Spleen (tissue), 11 donors: ENCODE results near the gene TMEM38A. TPM values are rescaled to one million over a fixed set of nuclear protein-coding genes. Genes with fewer than 3 reads are reported as not detected.
"Not testable (repeated sequence)": the region's sequence is repeated elsewhere in the genome, so short reads cannot be mapped to it uniquely, and the experiment has no call there.

ENCODE experiments used
- DNase-seq: peaks from one replicate; pipeline ENCODE4 v3.0.0-alpha.2; 2020
- H3K27ac ChIP-seq, 8 donors: fragments of 200-600 bp; sonication (generic) in 7 of 8; 1 replicate in 4 of 8; 2 replicates in 4 of 8; pipeline versions ENCODE4 v1.5.0 to v1.8.0; 2016 to 2021; ENCODE audit warnings: inconsistent platforms in 4 of 8, mild to moderate bottlenecking in 4 of 8, moderate library complexity in 1 of 8
- H3K27me3 ChIP-seq, 7 donors: fragments of 200-600 bp; sonication (generic) in 6 of 7; replicated peaks in 1 of 7; 1 replicate in 4 of 7; 2 replicates in 3 of 7; pipeline versions ENCODE4 v1.5.0 to v1.8.0; 2016 to 2021; ENCODE audit warnings: inconsistent platforms in 3 of 7, mild to moderate bottlenecking in 1 of 7
- H3K36me3 ChIP-seq, 6 donors: fragments of 200-600 bp; sonication (generic) in 5 of 6; 1 replicate in 4 of 6; 2 replicates in 2 of 6; pipeline versions ENCODE4 v1.5.0 to v1.8.0; 2016 to 2021; ENCODE audit warnings: inconsistent platforms in 2 of 6
- H3K4me1 ChIP-seq, 6 donors: fragments of 200-600 bp; sonication (generic) in 5 of 6; 1 replicate in 3 of 6; 2 replicates in 3 of 6; pipeline versions ENCODE4 v1.5.0 to v1.8.0; 2016 to 2021; ENCODE audit warnings: inconsistent platforms in 3 of 6
- H3K4me3 ChIP-seq, 8 donors: fragments of 200-600 bp; sonication (generic) in 7 of 8; 1 replicate in 4 of 8; 2 replicates in 4 of 8; pipeline versions ENCODE4 v1.5.0 to v1.8.0; 2016 to 2021; ENCODE audit warnings: inconsistent platforms in 4 of 8, mild to moderate bottlenecking in 4 of 8, moderate library complexity in 2 of 8
- H3K9me3 ChIP-seq, 8 donors: fragments of 200-600 bp; sonication (generic) in 7 of 8; 1 replicate in 4 of 8; 2 replicates in 4 of 8; pipeline versions ENCODE4 v1.5.0 to v1.8.0; 2016 to 2021; ENCODE audit warnings: inconsistent platforms in 4 of 8
- CTCF ChIP-seq, 11 experiments: fragments of 200-600 bp in 7 of 11; fragments of 450-650 bp in 4 of 11; sonication (generic) in 4 of 11; IDR thresholded peaks in 8 of 11; conservative IDR thresholded peaks in 3 of 11; 1 replicate in 7 of 11; 2 replicates in 4 of 11; pipeline versions ENCODE4 v1.4.0 to v1.8.0; 2016 to 2021; ENCODE audit warnings: antibody characterized with exemption in 11 of 11, inconsistent platforms in 4 of 11, mild to moderate bottlenecking in 1 of 11
- POLR2A ChIP-seq, 3 donors: fragments of 450-650 bp; IDR thresholded peaks; one replicate each; pipeline ENCODE4 v1.5.1; 2017; ENCODE audit warnings: antibody characterized with exemption in 3 of 3, mild to moderate bottlenecking in 1 of 3
- POLR2AphosphoS5 ChIP-seq, 3 donors: sonication (generic); formaldehyde crosslinking; IDR thresholded peaks; one replicate each; pipeline ENCODE4 v1.5.1; 2017; ENCODE audit warnings: antibody characterized with exemption in 3 of 3
- WGBS, 5 donors: extraction: QIAGEN DNeasy Blood & Tissue Kit in 3 of 5; methylation state at CpG; one replicate each; pipeline versions ENCODE4 v1.1.5 to v1.1.7; 2013 to 2018; 5-methylcytosine and 5-hydroxymethylcytosine counted together
- intact Hi-C: fragments of 100-400 bp; cut with DNase I; formaldehyde crosslinking; loops from one replicate; pipeline ENCODE4 v1.15.0; 2023; ENCODE audit warnings: low total_unique reads
- polyA plus RNA-seq, 3 donors: library from polyadenylated mRNA; stranded (reverse); fragments of 200-250 nt; gene quantifications; one replicate each; pipeline ENCODE4 v1.2.1, GENCODE V29; 2013
- total RNA-seq, 7 donors: library from RNA; depleted of rRNA in 3 of 7; stranded (reverse); fragments of >200 nt in 3 of 7; fragmentation: NEBNext Ultra II Directional in 4 of 7; extraction: Animal tissue kit (Norgen Biotek cat#: 25700) in 4 of 7; gene quantifications; one replicate each; pipeline versions ENCODE4 v1.1.0 to v1.2.1, GENCODE V29; 2016 to 2021
- donor health status: healthy with polysubstance abuse.
- donor health status: DM: no; HTN: no; CAD: no; lungs with moderate emphysema.
- donor health status: DM: no; HTN: no; CAD: no.
- donor health status: Bipolar disorder and iron deficiency.
- donor health status: healthy.
- donor health status: DM: no; HTN: no; CAD: no.
- donor health status: DM: yes; HTN: yes; CAD: no.

Gene TMEM38A
- total and polyA plus RNA-seq, 10 donors: 1.5 to 5.4 (median 2.8) TPM

- TF ChIP-seq POLR2AphosphoS5 (IDR thresholded peaks at IDR 0.05) (no peak), CTCF (IDR thresholded peaks at IDR 0.05 in 8 of 11, conservative IDR thresholded peaks at IDR 0.05 in 3 of 11) (no peak), POLR2A (IDR thresholded peaks at IDR 0.05) (no peak)
- 93 to 98% (median 94%) methylated on average over 9 of the region's 9 CpGs for WGBS, 5 donors
- no peak for DNase-seq
- no peak overlapping the region for H3K27ac ChIP-seq
- peaks cover 0 to 20% (median 4%) of the 10 kb centered on the region in 6 donors for H3K4me1 ChIP-seq
- intact Hi-C loops: no loop called here
- no peaks in the 10 kb centered on the region for H3K27me3 ChIP-seq
- H3K4me3 ChIP-seq: no peak overlapping the region
- H3K36me3 ChIP-seq: peaks cover 0 to 100% (median 78%) of the 10 kb centered on the region in 6 donors
- no peaks in the 10 kb centered on the region for H3K9me3 ChIP-seq
These were observed 15.8 kb upstream of the TMEM38A start for GRCh38 chr19:16645140-16645539.

- 58 to 70% (median 64%) methylated on average over 9 of the region's 9 CpGs for WGBS, 5 donors
- Histone ChIP-seq H3K27ac (peak overlapping the region in 1 of 8 donors; percentile 28), H3K4me3 (no peak overlapping the region), H3K36me3 (peaks cover 2 to 100% (median 75%) of the 10 kb centered on the region in 6 donors), H3K27me3 (no peaks in the 10 kb centered on the region), H3K4me1 (peaks cover 0 to 33% (median 6%) of the 10 kb centered on the region in 6 donors), H3K9me3 (no peaks in the 10 kb centered on the region)
- intact Hi-C loops: no loop called here
- TF ChIP-seq CTCF (IDR thresholded peaks at IDR 0.05 in 8 of 11, conservative IDR thresholded peaks at IDR 0.05 in 3 of 11) (no peak), POLR2AphosphoS5 (IDR thresholded peaks at IDR 0.05) (peak in 1 of 3 donors; percentile 34)
- DNase-seq: no peak
These were observed 11.2 kb upstream of the TMEM38A start for GRCh38 chr19:16649734-16650133.

GRCh38 chr19:16650821-16651220 lies 10.1 kb upstream of the TMEM38A start:
- intact Hi-C loops: no loop called here
- 55 to 70% (median 63%) methylated on average over 2 of the region's 2 CpGs for WGBS, 5 donors
- TF ChIP-seq CTCF (IDR thresholded peaks at IDR 0.05 in 8 of 11, conservative IDR thresholded peaks at IDR 0.05 in 3 of 11): no peak
- no peak for TF ChIP-seq POLR2A (IDR thresholded peaks at IDR 0.05)
- no peak for TF ChIP-seq POLR2AphosphoS5 (IDR thresholded peaks at IDR 0.05)
- no peaks in the 10 kb centered on the region for H3K9me3 ChIP-seq
- peaks cover 0 to 40% (median 6%) of the 10 kb centered on the region in 6 donors for H3K4me1 ChIP-seq
- H3K27ac ChIP-seq: no peak overlapping the region
- H3K27me3 ChIP-seq: no peaks in the 10 kb centered on the region
- no peak for DNase-seq
- no peak overlapping the region for H3K4me3 ChIP-seq
- peaks cover 2 to 100% (median 75%) of the 10 kb centered on the region in 6 donors for H3K36me3 ChIP-seq

DNA sequence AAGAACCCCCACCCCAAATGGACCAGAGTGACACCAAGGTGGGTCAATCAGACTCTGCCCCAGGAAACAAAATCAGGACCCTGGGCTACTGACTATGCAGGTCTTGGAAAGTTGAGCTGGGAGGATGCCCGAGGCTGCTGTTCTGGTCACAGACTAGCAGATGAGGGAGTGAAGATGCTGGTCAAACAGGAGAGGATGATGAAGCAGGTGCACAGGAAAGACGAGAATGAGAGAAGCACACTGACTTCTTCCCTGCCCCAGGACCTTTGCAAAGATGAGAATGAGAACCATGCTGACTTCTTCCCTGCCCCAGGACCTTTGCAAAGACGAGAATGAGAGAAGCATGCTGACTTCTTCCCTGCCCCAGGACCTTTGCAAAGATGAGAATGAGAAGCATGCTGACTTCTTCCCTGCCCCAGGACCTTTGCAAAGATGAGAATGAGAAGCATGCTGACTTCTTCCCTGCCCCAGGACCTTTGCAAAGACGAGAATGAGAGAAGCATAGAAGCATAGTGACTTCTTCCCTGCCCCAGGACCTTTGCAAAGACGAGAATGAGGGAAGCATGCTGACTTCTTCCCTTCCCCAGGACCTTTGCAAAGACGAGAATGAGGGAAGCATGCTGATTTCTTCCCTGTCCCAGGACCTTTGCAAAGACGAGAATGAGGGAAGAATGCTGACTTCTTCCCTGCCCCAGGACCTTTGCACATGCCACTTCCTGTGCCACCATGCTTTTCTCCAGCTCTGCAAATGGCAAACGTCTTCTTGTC lies 9.3 kb upstream of the TMEM38A start:
- intact Hi-C loops, H3K9me3 ChIP-seq, DNase-seq, H3K4me3 ChIP-seq, H3K27ac ChIP-seq, H3K27me3 ChIP-seq: not testable (repeated sequence)
- TF ChIP-seq POLR2AphosphoS5 (IDR thresholded peaks at IDR 0.05): peak in 1 of 3 donors; percentile 14
- WGBS, 5 donors: 86 to 95% (median 91%) methylated on average over 8 of the region's 8 CpGs
- H3K4me1 ChIP-seq: peaks cover 0 to 48% (median 6%) of the 10 kb centered on the region in 6 donors
- peaks cover 2 to 100% (median 75%) of the 10 kb centered on the region in 6 donors for H3K36me3 ChIP-seq
